ENCODE results near the gene UBA3.

Gene UBA3

GRCh38 chr3:69013253-69014021, 66.7 kb downstream of the UBA3 start, which contains the start of gene EOGT:
TSS of gene EOGT (minus strand) at chr3:69013684. CDS start at chr3:69009846, 3,838 bp downstream.
- peak within 1 kb of the TSS; percentile 86 for H3K4me2 ChIP-seq (ENCODE audit: low read length)
- H3K9ac ChIP-seq = peak within 1 kb of the TSS; percentile 28
- no peaks in the 10 kb centered on the region for H3K79me2 ChIP-seq
- H3K27ac ChIP-seq = peak within 1 kb of the TSS; percentile 87
- peaks cover 7% of the 10 kb centered on the region for H3K4me1 ChIP-seq
- H3K27me3 ChIP-seq (ENCODE audit: control insufficient read depth, insufficient read depth, low read length) = no peaks in the 10 kb centered on the region
- H3K9me3 ChIP-seq (ENCODE audit: control insufficient read depth, low read length) = no peaks in the 10 kb centered on the region
- H2AFZ ChIP-seq = peak within 1 kb of the TSS; percentile 90
- peak; percentile 81 for TF ChIP-seq CTCF (IDR thresholded peaks at IDR 0.05)
- H3K36me3 ChIP-seq (ENCODE audit: control insufficient read depth, insufficient read depth, low read length) = no peaks in the 10 kb centered on the region
- peak within 1 kb of the TSS; percentile 71 for H3K4me3 ChIP-seq (ENCODE audit: low read depth, low read length)

- H3K4me1 ChIP-seq = peaks cover 7% of the 10 kb centered on the region
- no peaks in the 10 kb centered on the region for H3K36me3 ChIP-seq (ENCODE audit: control insufficient read depth, insufficient read depth, low read length)
- H3K27me3 ChIP-seq (ENCODE audit: control insufficient read depth, insufficient read depth, low read length) = no peaks in the 10 kb centered on the region
- peak overlapping the region; percentile 87 for H3K27ac ChIP-seq
- peak overlapping the region; percentile 28 for H3K9ac ChIP-seq
- no peaks in the 10 kb centered on the region for H3K79me2 ChIP-seq
- H3K4me2 ChIP-seq (ENCODE audit: low read length) = peak overlapping the region; percentile 86
- no peaks in the 10 kb centered on the region for H3K9me3 ChIP-seq (ENCODE audit: control insufficient read depth, low read length)
- no peak for TF ChIP-seq CTCF (IDR thresholded peaks at IDR 0.05)
- H3K4me3 ChIP-seq (ENCODE audit: low read depth, low read length) = peak overlapping the region; percentile 71
- H2AFZ ChIP-seq = peak overlapping the region; percentile 90
Observed at GRCh38 chr3:69012800-69013252, 67.3 kb downstream of the UBA3 start.

- Histone ChIP-seq H2AFZ (peak overlapping the region; percentile 90), H3K27me3 (ENCODE audit: control insufficient read depth, insufficient read depth, low read length) (no peaks in the 10 kb centered on the region), H3K4me2 (ENCODE audit: low read length) (peak overlapping the region; percentile 86), H3K4me3 (ENCODE audit: low read depth, low read length) (peak overlapping the region; percentile 71), H3K9me3 (ENCODE audit: control insufficient read depth, low read length) (no peaks in the 10 kb centered on the region), H3K4me1 (peaks cover 7% of the 10 kb centered on the region), H3K79me2 (no peaks in the 10 kb centered on the region), H3K27ac (peak overlapping the region; percentile 87), H3K36me3 (ENCODE audit: control insufficient read depth, insufficient read depth, low read length) (no peaks in the 10 kb centered on the region), H3K9ac (peak overlapping the region; percentile 28)
- TF ChIP-seq CTCF (IDR thresholded peaks at IDR 0.05) = no peak
Observed at GRCh38 chr3:69012100-69012799, 67.9 kb downstream of the UBA3 start.

- H3K4me2 ChIP-seq (ENCODE audit: low read length) = no peak overlapping the region
- H3K9ac ChIP-seq = no peak overlapping the region
- no peak overlapping the region for H2AFZ ChIP-seq
- no peak for TF ChIP-seq CTCF (IDR thresholded peaks at IDR 0.05)
- H3K27me3 ChIP-seq (ENCODE audit: control insufficient read depth, insufficient read depth, low read length) = no peaks in the 10 kb centered on the region
- no peaks in the 10 kb centered on the region for H3K36me3 ChIP-seq (ENCODE audit: control insufficient read depth, insufficient read depth, low read length)
- H3K4me3 ChIP-seq (ENCODE audit: low read depth, low read length) = no peak overlapping the region
- no peaks in the 10 kb centered on the region for H3K9me3 ChIP-seq (ENCODE audit: control insufficient read depth, low read length)
- no peaks in the 10 kb centered on the region for H3K79me2 ChIP-seq
- H3K27ac ChIP-seq = no peak overlapping the region
- H3K4me1 ChIP-seq = peaks cover 7% of the 10 kb centered on the region
Observed at GRCh38 chr3:69011096-69011730, 69.0 kb downstream of the UBA3 start.
